Body of pancreas (tissue), 4 donors: ENCODE data around the gene EFNA2.

Experiments
- CTCF ChIP-seq, 7 experiments: fragments of 450-650 bp in 4 of 7; fragments of 200-600 bp in 3 of 7; sonication (generic) in 3 of 7; IDR thresholded peaks; one replicate each; pipeline ENCODE4 v1.5.1; 2016 to 2019; ENCODE audit warnings: antibody characterized with exemption in 7 of 7
- POLR2A ChIP-seq, 3 donors: fragments of 450-650 bp; IDR thresholded peaks; one replicate each; pipeline ENCODE4 v1.6.1; 2016; ENCODE audit warnings: antibody characterized with exemption in 3 of 3, mild to moderate bottlenecking in 2 of 3

- TF ChIP-seq CTCF (IDR thresholded peaks at IDR 0.05) = no peak
- no peak for TF ChIP-seq POLR2A (IDR thresholded peaks at IDR 0.05)
Observed at GRCh38 chr19:1289686-1290025, 4.0 kb downstream of the EFNA2 start.
